Activated naive CD8-positive, alpha-beta T cell treated with anti-CD3 and anti-CD28 coated beads, Interleukin-2, amount 10 ng/mL, durations not matched to agents 7 days and 5 days (primary cell): ENCODE measurements around the gene AGPS. TPM values are rescaled to one million over a fixed set of nuclear protein-coding genes. Genes with fewer than 3 reads are reported as not detected.

Experiments
- ATAC-seq: fragments of 150-1000 bp; cut with Tn5 transposase; one replicate; pipeline ENCODE4 v1.10.0; 2021; ENCODE audit warnings: low read depth, moderate library complexity
- POLR2A ChIA-PET: fragments of 350-600 bp; sonication (Branson Sonifier 250); formaldehyde crosslinking; loops from one replicate; lab custom pipeline; 2021; ENCODE audit warnings: antibody characterized with exemption; lab: Charles Lee
- DNase-seq: peaks from one replicate; pipeline ENCODE4 v3.0.0; 2021
- H3K27ac Mint-ChIP-seq: one replicate; pipeline ENCODE4 v1.8.0; 2022; ENCODE audit warnings: mild to moderate bottlenecking, mixed read lengths
- H3K27me3 Mint-ChIP-seq: one replicate; pipeline ENCODE4 v1.8.0; 2022; ENCODE audit warnings: mild to moderate bottlenecking, moderate library complexity, mixed read lengths
- H3K36me3 Mint-ChIP-seq: one replicate; pipeline ENCODE4 v1.8.0; 2021; ENCODE audit warnings: mild to moderate bottlenecking, mixed read lengths
- H3K4me1 Mint-ChIP-seq: one replicate; pipeline ENCODE4 v1.8.0; 2021; ENCODE audit warnings: mixed read lengths
- H3K4me3 Mint-ChIP-seq: one replicate; pipeline ENCODE4 v1.8.0; 2022; ENCODE audit warnings: mild to moderate bottlenecking, moderate library complexity, mixed read lengths
- H3K9me3 Mint-ChIP-seq: one replicate; pipeline ENCODE4 v1.8.0; 2021; ENCODE audit warnings: mixed read lengths
- total RNA-seq, 2 experiments: library from RNA; stranded (reverse); gene quantifications; one replicate each; pipeline ENCODE4 v1.2.3, GENCODE V29; 2021

Gene AGPS
- total RNA-seq, 2 experiments from 2014 or later = 46.1 to 46.4 TPM

DNA sequence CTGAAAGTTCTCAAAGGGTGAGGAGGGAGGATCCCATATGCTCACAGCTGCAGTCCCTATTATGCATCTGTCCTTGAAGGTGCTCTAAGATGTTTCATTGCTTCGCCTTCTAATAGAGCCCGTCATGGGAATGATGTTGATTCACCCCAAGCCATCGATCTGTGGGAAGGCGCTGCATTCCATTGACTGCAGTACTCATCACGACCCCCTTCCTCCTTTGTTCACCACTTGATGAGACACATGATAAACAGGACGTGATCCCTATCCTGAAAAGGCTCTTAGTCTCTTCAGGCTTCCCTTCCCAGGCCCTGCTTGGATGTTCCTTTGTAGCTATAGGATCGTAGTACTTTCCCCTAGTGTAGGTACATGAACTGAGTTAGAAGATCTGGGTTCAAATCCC lies 181.8 kb downstream of the AGPS start:
- Mint-ChIP-seq H3K27me3 (peaks cover 10% of the 10 kb centered on the region), H3K9me3 (no peaks in the 10 kb centered on the region), H3K36me3 (no peaks in the 10 kb centered on the region), H3K4me1 (no peaks in the 10 kb centered on the region), H3K4me3 (no peak overlapping the region), H3K27ac (no peak overlapping the region)
- ATAC-seq (no peak), DNase-seq (no peak)
- POLR2A ChIA-PET = no interaction called here

DNA sequence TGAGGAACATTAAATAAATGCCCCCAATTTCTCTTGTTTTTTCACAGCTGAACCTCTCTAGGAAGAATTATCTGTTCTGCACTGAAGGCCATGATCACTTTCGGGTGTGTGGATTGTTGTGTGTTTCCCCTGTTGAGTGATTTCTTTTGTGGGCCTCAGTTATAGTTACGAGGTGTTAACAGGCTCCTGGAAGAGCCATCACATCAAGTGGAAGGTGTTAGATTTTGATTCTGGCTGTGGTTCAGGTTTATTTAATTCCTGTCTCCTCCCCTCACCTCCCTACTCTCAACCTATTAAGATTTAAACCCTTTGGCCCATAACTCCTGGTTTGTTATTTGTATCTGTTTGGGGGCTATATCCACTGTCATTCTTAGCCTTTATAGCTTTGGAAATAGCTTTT lies 182.8 kb downstream of the AGPS start:
- H3K36me3 Mint-ChIP-seq = no peaks in the 10 kb centered on the region
- no peak for ATAC-seq
- no peak for DNase-seq
- POLR2A ChIA-PET = no interaction called here
- H3K27ac Mint-ChIP-seq = no peak overlapping the region
- no peaks in the 10 kb centered on the region for H3K9me3 Mint-ChIP-seq
- no peak overlapping the region for H3K4me3 Mint-ChIP-seq
- peaks cover 10% of the 10 kb centered on the region for H3K27me3 Mint-ChIP-seq
- H3K4me1 Mint-ChIP-seq = no peaks in the 10 kb centered on the region

GRCh38 chr2:177577075-177577474 lies 184.5 kb downstream of the AGPS start:
- H3K27me3 Mint-ChIP-seq = peaks cover 6% of the 10 kb centered on the region
- no peaks in the 10 kb centered on the region for H3K36me3 Mint-ChIP-seq
- H3K9me3 Mint-ChIP-seq = no peaks in the 10 kb centered on the region
- ATAC-seq = no peak
- no peak overlapping the region for H3K27ac Mint-ChIP-seq
- no peaks in the 10 kb centered on the region for H3K4me1 Mint-ChIP-seq
- no peak for DNase-seq
- POLR2A ChIA-PET = no interaction called here
- H3K4me3 Mint-ChIP-seq = no peak overlapping the region

GRCh38 chr2:177578454-177578853 lies 185.9 kb downstream of the AGPS start:
- Mint-ChIP-seq H3K9me3 (no peaks in the 10 kb centered on the region), H3K4me3 (no peak overlapping the region), H3K36me3 (no peaks in the 10 kb centered on the region), H3K27ac (no peak overlapping the region), H3K27me3 (no peaks in the 10 kb centered on the region), H3K4me1 (no peaks in the 10 kb centered on the region)
- ATAC-seq (no peak), DNase-seq (no peak)
- POLR2A ChIA-PET = no interaction called here

- no peaks in the 10 kb centered on the region for H3K9me3 Mint-ChIP-seq
- no peak overlapping the region for H3K4me3 Mint-ChIP-seq
- POLR2A ChIA-PET = no interaction called here
- no peak overlapping the region for H3K27ac Mint-ChIP-seq
- no peak for ATAC-seq
- no peaks in the 10 kb centered on the region for H3K4me1 Mint-ChIP-seq
- no peak for DNase-seq
- H3K27me3 Mint-ChIP-seq = no peaks in the 10 kb centered on the region
- no peaks in the 10 kb centered on the region for H3K36me3 Mint-ChIP-seq
These were observed 187.0 kb downstream of the AGPS start for GRCh38 chr2:177579486-177580036.

GRCh38 chr2:177582000-177582399 lies 189.4 kb downstream of the AGPS start:
- POLR2A ChIA-PET = no interaction called here
- no peaks in the 10 kb centered on the region for H3K36me3 Mint-ChIP-seq
- no peak overlapping the region for H3K27ac Mint-ChIP-seq
- H3K4me3 Mint-ChIP-seq = no peak overlapping the region
- peaks cover 2% of the 10 kb centered on the region for H3K4me1 Mint-ChIP-seq
- no peak for ATAC-seq
- no peak for DNase-seq
- no peaks in the 10 kb centered on the region for H3K27me3 Mint-ChIP-seq
- H3K9me3 Mint-ChIP-seq = no peaks in the 10 kb centered on the region

- Mint-ChIP-seq H3K4me1 (peaks cover 2% of the 10 kb centered on the region), H3K27ac (no peak overlapping the region), H3K4me3 (no peak overlapping the region), H3K27me3 (no peaks in the 10 kb centered on the region), H3K36me3 (no peaks in the 10 kb centered on the region), H3K9me3 (no peaks in the 10 kb centered on the region)
- DNase-seq (no peak), ATAC-seq (no peak)
- POLR2A ChIA-PET = no interaction called here
These were observed 191.6 kb downstream of the AGPS start for GRCh38 chr2:177584030-177584692.

DNA sequence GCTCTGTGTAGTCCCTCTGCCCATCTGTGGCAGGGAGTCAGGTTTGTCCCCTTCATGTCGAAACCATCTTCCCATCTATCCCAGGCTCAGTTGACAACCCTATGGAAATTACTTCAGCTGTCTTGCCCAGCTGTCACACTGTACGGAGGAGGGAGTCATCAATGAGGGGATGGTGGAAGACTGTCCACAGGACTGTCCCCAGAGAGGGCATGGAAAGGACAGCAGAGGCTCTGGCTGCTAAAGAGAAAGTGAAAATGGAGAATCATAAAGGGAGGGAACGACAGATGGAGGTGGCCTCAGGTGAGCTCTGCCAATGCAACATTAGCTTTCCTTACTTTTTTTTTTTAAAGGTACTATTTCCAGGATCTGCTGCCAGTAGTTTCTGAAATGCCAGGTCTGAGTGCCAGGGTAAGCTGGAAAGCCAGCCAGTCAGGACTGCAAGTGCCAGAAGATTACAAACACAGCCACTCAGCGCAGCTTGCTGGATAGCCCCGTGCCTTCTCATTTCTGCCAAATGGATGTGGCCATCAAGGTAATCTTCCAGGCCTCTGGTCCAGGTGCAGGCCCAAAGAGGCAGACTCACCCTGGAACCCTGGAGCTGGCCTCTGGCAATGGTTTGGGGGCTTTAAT lies 192.8 kb downstream of the AGPS start:
- Mint-ChIP-seq H3K4me1 (peaks cover 2% of the 10 kb centered on the region), H3K4me3 (no peak overlapping the region), H3K36me3 (no peaks in the 10 kb centered on the region), H3K9me3 (no peaks in the 10 kb centered on the region), H3K27me3 (no peaks in the 10 kb centered on the region), H3K27ac (no peak overlapping the region)
- ATAC-seq (no peak), DNase-seq (no peak)
- POLR2A ChIA-PET = no interaction called here

DNA sequence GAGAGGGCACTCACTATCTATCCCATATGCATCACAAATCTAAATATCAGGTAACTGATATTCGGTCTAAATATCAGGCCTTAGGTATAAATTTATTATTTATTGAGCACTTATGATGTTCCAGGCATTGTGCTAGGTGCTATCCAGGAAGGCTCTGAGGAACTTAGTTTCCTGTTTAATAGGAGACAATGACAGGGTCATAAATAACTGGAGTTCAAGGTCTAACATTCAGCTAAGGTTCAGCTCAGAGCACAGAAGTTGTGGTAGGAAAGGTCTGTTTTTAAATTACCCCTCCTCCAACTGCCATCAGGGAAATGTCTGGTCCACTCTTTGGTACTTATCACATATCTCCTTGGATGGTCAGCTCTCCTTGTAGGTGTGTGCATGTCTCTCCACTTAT lies 193.6 kb downstream of the AGPS start:
- Mint-ChIP-seq H3K36me3 (no peaks in the 10 kb centered on the region), H3K27ac (no peak overlapping the region), H3K27me3 (no peaks in the 10 kb centered on the region), H3K9me3 (no peaks in the 10 kb centered on the region), H3K4me3 (no peak overlapping the region), H3K4me1 (peaks cover 4% of the 10 kb centered on the region)
- DNase-seq (no peak), ATAC-seq (no peak)
- POLR2A ChIA-PET = no interaction called here

- POLR2A ChIA-PET = no interaction called here
- DNase-seq (no peak), ATAC-seq (no peak)
- Mint-ChIP-seq H3K9me3 (no peaks in the 10 kb centered on the region), H3K27me3 (no peaks in the 10 kb centered on the region), H3K4me1 (peaks cover 6% of the 10 kb centered on the region), H3K27ac (no peak overlapping the region), H3K36me3 (no peaks in the 10 kb centered on the region), H3K4me3 (no peak overlapping the region)
These were observed 194.8 kb downstream of the AGPS start for GRCh38 chr2:177587371-177587770.

DNA sequence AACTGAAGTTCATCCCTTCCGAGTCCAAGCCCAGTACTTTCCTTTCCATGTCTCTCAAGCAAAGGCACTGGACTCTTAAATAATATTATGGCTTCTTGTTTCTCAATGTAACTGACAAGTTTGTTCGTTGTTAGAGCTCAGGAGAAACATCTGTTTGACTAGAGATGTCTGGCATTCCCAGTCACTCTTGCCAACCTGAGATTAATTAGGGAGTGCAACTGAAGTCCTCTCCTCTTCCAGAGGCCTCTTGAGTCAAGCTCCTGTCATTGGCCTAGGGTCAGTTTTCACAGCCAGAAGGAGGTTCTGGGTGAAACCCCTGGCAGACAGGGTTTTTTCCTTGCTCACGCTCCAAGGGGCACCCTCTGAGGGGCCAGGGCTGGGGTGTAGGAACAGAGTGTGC lies 196.1 kb downstream of the AGPS start:
- H3K36me3 Mint-ChIP-seq = no peaks in the 10 kb centered on the region
- no peak overlapping the region for H3K27ac Mint-ChIP-seq
- peaks cover 6% of the 10 kb centered on the region for H3K4me1 Mint-ChIP-seq
- ATAC-seq = no peak
- H3K9me3 Mint-ChIP-seq = no peaks in the 10 kb centered on the region
- POLR2A ChIA-PET = no interaction called here
- no peak overlapping the region for H3K4me3 Mint-ChIP-seq
- H3K27me3 Mint-ChIP-seq = peaks cover under 1% of the 10 kb centered on the region
- no peak for DNase-seq

GRCh38 chr2:177589186-177589585 lies 196.6 kb downstream of the AGPS start:
- H3K4me3 Mint-ChIP-seq = no peak overlapping the region
- POLR2A ChIA-PET = no interaction called here
- ATAC-seq (no peak), DNase-seq (no peak)
- H3K27ac Mint-ChIP-seq = no peak overlapping the region
- H3K36me3 Mint-ChIP-seq = no peaks in the 10 kb centered on the region
- H3K9me3 Mint-ChIP-seq = no peaks in the 10 kb centered on the region
- peaks cover 4% of the 10 kb centered on the region for H3K27me3 Mint-ChIP-seq
- H3K4me1 Mint-ChIP-seq = peaks cover 6% of the 10 kb centered on the region

- POLR2A ChIA-PET = no interaction called here
- Mint-ChIP-seq H3K27ac (no peak overlapping the region), H3K27me3 (peaks cover 4% of the 10 kb centered on the region), H3K36me3 (no peaks in the 10 kb centered on the region), H3K4me1 (peaks cover 3% of the 10 kb centered on the region), H3K4me3 (no peak overlapping the region), H3K9me3 (no peaks in the 10 kb centered on the region)
- ATAC-seq (no peak), DNase-seq (no peak)
These were observed 199.8 kb downstream of the AGPS start for GRCh38 chr2:177592397-177592796.

DNA sequence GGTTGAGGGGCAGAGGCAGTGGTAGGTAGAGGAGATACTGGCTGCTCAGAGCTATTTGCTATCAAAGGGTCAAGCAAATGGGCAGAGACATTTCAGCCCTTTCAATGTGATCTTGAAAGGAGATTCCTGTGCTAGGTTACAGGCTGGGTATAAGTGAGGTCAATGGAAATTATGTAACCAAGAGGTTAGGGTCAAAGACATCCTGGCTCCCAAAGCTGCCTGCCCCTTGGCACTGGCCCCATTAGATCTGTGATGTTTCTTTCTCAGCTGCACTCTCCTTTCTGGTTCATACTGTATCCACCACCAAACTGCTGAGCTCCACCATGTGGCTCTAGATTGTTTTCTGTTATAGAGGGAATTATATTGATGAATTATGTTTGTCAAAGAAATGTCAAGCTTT lies 200.4 kb downstream of the AGPS start:
- H3K9me3 Mint-ChIP-seq = no peaks in the 10 kb centered on the region
- ATAC-seq = no peak
- H3K4me3 Mint-ChIP-seq = no peak overlapping the region
- H3K27me3 Mint-ChIP-seq = peaks cover 4% of the 10 kb centered on the region
- no peak for DNase-seq
- H3K27ac Mint-ChIP-seq = no peak overlapping the region
- no peaks in the 10 kb centered on the region for H3K36me3 Mint-ChIP-seq
- POLR2A ChIA-PET = no interaction called here
- peaks cover 3% of the 10 kb centered on the region for H3K4me1 Mint-ChIP-seq
